HUES6 (cell line): ENCODE measurements around the gene SLC2A9.
"Not testable (repeated sequence)": the region's sequence is repeated elsewhere in the genome, so short reads cannot be mapped to it uniquely, and the experiment has no call there.

Source experiments
- H3K27ac ChIP-seq: 2 replicates; pipeline ENCODE4 v1.7.0; 2013; ENCODE audit warnings: low read depth, mild to moderate bottlenecking, low read length, inconsistent platforms
- H3K27me3 ChIP-seq: 2 replicates; pipeline ENCODE4 v1.6.1; 2013; ENCODE audit warnings: low read length; ENCODE audit not compliant: control insufficient read depth, insufficient read depth
- H3K36me3 ChIP-seq: 2 replicates; pipeline ENCODE4 v1.6.1; 2013; ENCODE audit warnings: low read length; ENCODE audit not compliant: control insufficient read depth, insufficient read depth
- H3K4me1 ChIP-seq: 2 replicates; pipeline ENCODE4 v1.6.1; 2013; ENCODE audit warnings: low read length; ENCODE audit not compliant: control insufficient read depth, insufficient read depth
- H3K4me3 ChIP-seq: 2 replicates; pipeline ENCODE4 v1.5.1; 2013; ENCODE audit warnings: low read depth, low read length
- H3K9ac ChIP-seq: one replicate; pipeline ENCODE4 v1.6.1; 2013; ENCODE audit warnings: mild to moderate bottlenecking, low read length
- H3K9me3 ChIP-seq: 2 replicates; pipeline ENCODE4 v1.6.1; 2013; ENCODE audit warnings: low read depth, low read length; ENCODE audit not compliant: control insufficient read depth, insufficient read depth

The SLC2A9 gene

GRCh38 chr4:9989918-9990635 is 31.2 kb downstream of the SLC2A9 start:
- H3K27me3 ChIP-seq = peaks cover 37% of the 10 kb centered on the region
- no peak overlapping the region for H3K4me3 ChIP-seq
- H3K27ac ChIP-seq = no peak overlapping the region
- no peaks in the 10 kb centered on the region for H3K4me1 ChIP-seq
- no peaks in the 10 kb centered on the region for H3K36me3 ChIP-seq
- H3K9ac ChIP-seq = no peak overlapping the region
- H3K9me3 ChIP-seq = peaks cover 3% of the 10 kb centered on the region

GRCh38 chr4:9988933-9989332 is 32.4 kb downstream of the SLC2A9 start:
- H3K36me3 ChIP-seq = no peaks in the 10 kb centered on the region
- H3K9me3 ChIP-seq = peaks cover 3% of the 10 kb centered on the region
- H3K9ac ChIP-seq = no peak overlapping the region
- no peaks in the 10 kb centered on the region for H3K4me1 ChIP-seq
- H3K27ac ChIP-seq = no peak overlapping the region
- H3K4me3 ChIP-seq = no peak overlapping the region
- peaks cover 35% of the 10 kb centered on the region for H3K27me3 ChIP-seq

- no peaks in the 10 kb centered on the region for H3K36me3 ChIP-seq
- no peak overlapping the region for H3K9ac ChIP-seq
- no peak overlapping the region for H3K4me3 ChIP-seq
- no peak overlapping the region for H3K27ac ChIP-seq
- H3K4me1 ChIP-seq = no peaks in the 10 kb centered on the region
- peaks cover 3% of the 10 kb centered on the region for H3K9me3 ChIP-seq
- peaks cover 35% of the 10 kb centered on the region for H3K27me3 ChIP-seq
Observed at GRCh38 chr4:9988363-9988749, 32.9 kb downstream of the SLC2A9 start.

GRCh38 chr4:9987749-9988362 is 33.4 kb downstream of the SLC2A9 start:
- no peaks in the 10 kb centered on the region for H3K4me1 ChIP-seq
- H3K27ac ChIP-seq = no peak overlapping the region
- H3K27me3 ChIP-seq = peaks cover 35% of the 10 kb centered on the region
- no peak overlapping the region for H3K4me3 ChIP-seq
- no peak overlapping the region for H3K9ac ChIP-seq
- H3K9me3 ChIP-seq = peaks cover 3% of the 10 kb centered on the region
- H3K36me3 ChIP-seq = no peaks in the 10 kb centered on the region

GRCh38 chr4:9984621-9985020 is 36.7 kb downstream of the SLC2A9 start:
- no peak overlapping the region for H3K27ac ChIP-seq
- H3K4me3 ChIP-seq = no peak overlapping the region
- no peak overlapping the region for H3K9ac ChIP-seq
- peaks cover 33% of the 10 kb centered on the region for H3K27me3 ChIP-seq
- peaks cover 5% of the 10 kb centered on the region for H3K4me1 ChIP-seq
- H3K9me3 ChIP-seq = peaks cover 3% of the 10 kb centered on the region
- H3K36me3 ChIP-seq = no peaks in the 10 kb centered on the region

GRCh38 chr4:9983211-9983610 is 38.1 kb downstream of the SLC2A9 start:
- no peak overlapping the region for H3K9ac ChIP-seq
- H3K9me3 ChIP-seq = peaks cover 3% of the 10 kb centered on the region
- no peaks in the 10 kb centered on the region for H3K36me3 ChIP-seq
- no peak overlapping the region for H3K4me3 ChIP-seq
- H3K4me1 ChIP-seq = peaks cover 18% of the 10 kb centered on the region
- H3K27ac ChIP-seq = no peak overlapping the region
- peaks cover 34% of the 10 kb centered on the region for H3K27me3 ChIP-seq

GRCh38 chr4:9981899-9982298 is 39.4 kb downstream of the SLC2A9 start:
- not testable (repeated sequence) for H3K9ac ChIP-seq, H3K9me3 ChIP-seq, H3K27ac ChIP-seq, H3K4me3 ChIP-seq, H3K36me3 ChIP-seq
- peaks cover 41% of the 10 kb centered on the region for H3K27me3 ChIP-seq
- H3K4me1 ChIP-seq = peaks cover 26% of the 10 kb centered on the region

GRCh38 chr4:9980898-9981297 is 40.4 kb downstream of the SLC2A9 start:
- Histone ChIP-seq H3K4me1 (peaks cover 26% of the 10 kb centered on the region), H3K27ac (no peak overlapping the region), H3K9ac (no peak overlapping the region), H3K27me3 (peaks cover 46% of the 10 kb centered on the region), H3K4me3 (no peak overlapping the region), H3K9me3 (peaks cover 3% of the 10 kb centered on the region), H3K36me3 (no peaks in the 10 kb centered on the region)

- H3K4me1 ChIP-seq = peaks cover 26% of the 10 kb centered on the region
- H3K9me3 ChIP-seq = peaks cover 2% of the 10 kb centered on the region; the same call in 1 of the 2 replicates
- no peak overlapping the region for H3K4me3 ChIP-seq
- H3K9ac ChIP-seq = no peak overlapping the region
- H3K27me3 ChIP-seq = peaks cover 45% of the 10 kb centered on the region
- no peak overlapping the region for H3K27ac ChIP-seq
- no peaks in the 10 kb centered on the region for H3K36me3 ChIP-seq
Observed at GRCh38 chr4:9979101-9979701, 42.1 kb downstream of the SLC2A9 start.

GRCh38 chr4:9977518-9978031 is 43.7 kb downstream of the SLC2A9 start:
- H3K36me3 ChIP-seq = no peaks in the 10 kb centered on the region
- H3K4me3 ChIP-seq = no peak overlapping the region
- H3K9me3 ChIP-seq = peaks cover 2% of the 10 kb centered on the region; the same call in 1 of the 2 replicates
- no peak overlapping the region for H3K27ac ChIP-seq
- peaks cover 44% of the 10 kb centered on the region for H3K27me3 ChIP-seq
- no peak overlapping the region for H3K9ac ChIP-seq
- peaks cover 26% of the 10 kb centered on the region for H3K4me1 ChIP-seq

GRCh38 chr4:9976781-9977180 is 44.5 kb downstream of the SLC2A9 start:
- H3K9me3 ChIP-seq = peaks cover 2% of the 10 kb centered on the region; the same call in 1 of the 2 replicates
- H3K9ac ChIP-seq = no peak overlapping the region
- H3K27ac ChIP-seq = no peak overlapping the region
- no peaks in the 10 kb centered on the region for H3K36me3 ChIP-seq
- H3K4me1 ChIP-seq = peaks cover 31% of the 10 kb centered on the region
- no peak overlapping the region for H3K4me3 ChIP-seq
- peaks cover 44% of the 10 kb centered on the region for H3K27me3 ChIP-seq
